ENCODE data around the gene SPATA13.
A peak's percentile ranks its signal among the peaks of the same experiment; 100 is the strongest.
"Not testable (repeated sequence)": the region's sequence is repeated elsewhere in the genome, so short reads cannot be mapped to it uniquely, and the experiment has no call there.

SPATA13 gene

DNA sequence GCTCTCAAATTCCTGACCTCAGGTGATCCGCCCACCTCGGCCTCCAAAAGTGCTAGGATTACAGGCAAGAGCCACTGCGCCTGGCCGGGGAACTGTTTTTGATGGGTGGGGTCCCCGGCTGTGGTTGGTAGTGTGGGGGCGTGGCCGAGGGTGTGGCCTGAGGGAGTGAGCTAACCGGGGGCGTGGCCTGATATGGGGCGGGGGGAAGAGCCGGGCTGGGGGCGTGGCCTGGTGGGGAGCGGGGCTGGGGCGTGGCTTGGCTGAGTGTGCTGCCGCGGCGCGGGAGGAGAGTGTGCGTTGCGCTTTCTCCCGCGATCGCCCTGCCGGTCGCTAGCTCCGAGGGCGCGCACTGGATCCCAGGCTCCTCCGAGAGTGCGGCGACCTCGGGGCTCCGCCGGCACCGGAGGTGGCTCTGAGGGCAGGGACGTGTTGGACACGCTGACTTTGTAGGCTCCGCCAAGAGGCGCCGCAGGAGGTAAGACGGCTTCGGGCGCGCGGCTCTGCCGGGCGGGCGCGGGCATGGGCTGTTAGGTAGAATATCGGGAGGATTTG, at the start of gene SPATA13:
Gene SPATA13 (plus strand): TSS at position 263 of the 552 bp plus-strand sequence. CDS start 62,210 bp downstream, outside the sequence.
- DNase-seq (ENCODE audit: low read depth): peak; percentile 91

DNA sequence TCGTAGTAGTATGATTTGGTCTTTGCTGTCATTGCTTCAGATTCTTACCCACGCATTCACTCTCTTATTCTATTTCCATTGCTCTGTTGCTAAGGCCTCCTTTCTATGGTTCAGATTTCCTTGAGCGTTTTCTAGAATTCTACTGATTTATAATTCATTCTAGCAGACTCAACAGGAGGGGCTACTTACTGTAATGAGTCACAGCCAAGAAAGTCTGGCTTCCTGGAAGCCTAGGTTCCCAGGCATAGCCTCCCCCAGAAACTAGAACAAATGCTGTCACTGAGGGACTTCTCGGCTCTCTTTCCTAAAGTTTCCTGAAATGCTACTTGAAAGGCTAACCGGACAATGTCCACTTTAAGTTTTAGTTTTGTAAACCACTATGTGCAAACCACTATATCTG, 47.7 kb upstream of the SPATA13 start:
- no peak for DNase-seq (ENCODE audit: low read depth)

DNA sequence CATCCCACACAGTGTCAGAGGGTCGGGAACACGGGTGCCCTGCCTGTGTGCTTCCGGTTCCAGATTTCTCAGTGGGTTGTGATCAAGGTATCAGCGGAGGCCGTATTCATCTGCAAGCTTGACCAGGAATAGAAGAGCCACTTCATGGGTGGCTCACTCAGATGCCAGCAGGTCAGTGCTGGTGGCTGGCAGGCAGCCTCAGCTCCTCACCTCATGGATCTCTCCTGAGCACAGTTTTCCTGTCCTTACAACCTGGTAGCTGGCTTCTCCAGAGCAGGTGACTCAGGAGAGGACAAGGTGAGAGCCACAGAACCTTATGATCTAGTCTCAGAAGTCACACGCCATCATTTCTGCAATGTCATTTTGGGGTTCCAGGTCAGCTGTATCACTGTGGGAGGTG, 44.8 kb upstream of the SPATA13 start:
- DNase-seq (ENCODE audit: low read depth): no peak

DNA sequence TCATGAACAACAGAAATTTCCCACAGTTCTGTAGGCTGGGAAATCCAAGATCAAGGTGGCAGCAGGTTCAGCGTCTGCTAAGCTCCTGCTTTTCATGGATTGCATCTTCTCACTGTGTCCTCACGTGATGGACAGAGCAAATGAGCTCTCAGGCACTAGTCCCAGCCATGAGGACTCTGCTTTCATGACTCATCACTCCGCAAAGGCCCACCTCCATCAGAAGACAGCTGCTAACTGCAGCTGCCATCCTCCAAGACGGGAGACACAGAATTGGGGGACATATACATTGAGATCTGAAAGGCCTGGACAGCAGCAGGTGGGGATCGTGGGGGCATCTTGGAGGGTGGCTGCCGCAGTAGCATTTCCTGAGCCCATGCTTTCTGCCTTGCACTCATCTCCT, 44.4 kb upstream of the SPATA13 start:
- DNase-seq (ENCODE audit: low read depth): no peak

DNA sequence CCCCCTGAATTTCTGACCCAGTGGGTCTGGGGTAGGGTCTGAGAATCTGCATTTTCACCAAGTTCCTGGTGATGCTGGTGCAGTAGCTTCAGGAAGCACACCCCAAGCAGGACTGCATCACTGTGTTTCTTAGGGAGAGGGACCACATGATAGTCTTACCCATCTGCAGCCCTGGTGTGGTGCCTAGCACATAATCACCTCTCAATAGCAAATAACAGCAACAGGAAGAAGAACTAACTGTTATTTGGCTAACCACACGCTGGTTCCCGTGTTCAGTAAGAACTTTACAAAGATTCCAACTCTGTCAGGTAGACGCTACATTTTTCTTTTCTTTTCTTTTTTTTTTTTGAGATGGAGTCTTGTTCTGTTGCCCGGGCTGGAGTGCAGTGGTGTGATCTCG, 41.9 kb upstream of the SPATA13 start:
- DNase-seq (ENCODE audit: low read depth): no peak

DNA sequence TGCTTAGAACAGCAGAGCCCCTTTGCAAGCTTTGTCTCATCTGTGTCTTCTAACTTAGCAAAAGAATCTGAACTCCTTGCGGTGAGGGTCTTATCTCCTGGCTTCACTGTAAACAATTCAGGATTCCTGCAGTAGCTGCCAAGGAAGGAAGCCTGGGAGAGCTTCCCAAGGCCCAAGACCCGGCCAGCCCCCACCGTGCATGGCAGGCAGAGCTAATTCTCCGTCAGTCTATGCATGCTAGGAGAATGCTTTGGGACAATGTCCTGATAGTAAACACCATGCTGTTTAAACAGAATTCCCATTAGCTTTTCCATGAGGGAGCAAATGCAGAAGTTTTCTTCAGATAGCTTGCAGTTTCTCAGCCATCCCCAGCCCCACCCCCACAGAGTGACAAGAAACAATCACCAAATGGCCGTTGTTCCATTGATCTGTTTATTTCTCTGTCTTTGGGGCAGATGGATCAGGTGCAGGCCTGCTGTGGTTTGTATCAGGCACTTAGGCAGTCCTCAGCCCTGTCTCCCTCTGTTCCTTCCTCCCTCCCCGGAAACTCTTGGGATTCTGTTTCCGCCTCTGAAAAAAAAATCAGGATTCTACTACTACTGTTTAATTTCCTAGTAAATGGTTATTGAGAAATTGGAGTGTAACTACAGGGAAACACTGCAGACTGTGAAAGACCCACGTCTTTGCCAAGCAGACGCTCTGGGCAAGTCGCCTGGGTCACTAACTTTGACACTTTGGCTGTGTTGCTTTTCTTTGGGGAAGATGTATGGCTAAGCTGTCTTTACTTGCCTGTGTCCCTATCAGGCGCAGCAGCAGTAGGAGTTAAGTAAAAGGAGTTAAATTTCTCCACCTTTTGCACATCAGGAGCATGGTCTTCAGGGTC, 40.7 kb upstream of the SPATA13 start:
- DNase-seq (ENCODE audit: low read depth): no peak

DNA sequence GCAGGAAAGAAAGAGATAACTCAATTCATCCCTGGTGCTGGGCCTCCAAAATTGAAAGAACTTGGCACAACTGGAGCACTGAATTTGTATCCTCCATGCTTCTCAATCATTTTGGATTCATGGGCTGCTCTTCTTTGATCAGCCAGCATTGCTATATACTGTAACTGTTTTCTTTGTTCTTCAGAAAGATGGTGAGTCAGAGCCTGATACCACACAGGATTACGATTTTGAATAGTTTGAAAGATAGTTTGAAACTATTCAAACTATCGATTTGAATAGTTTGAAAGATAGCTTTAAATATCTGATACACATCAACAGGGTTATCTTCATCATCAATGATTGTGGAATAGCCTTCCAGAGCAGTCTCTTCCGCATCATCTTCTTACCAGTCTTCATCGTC, 38.5 kb upstream of the SPATA13 start:
- not testable (repeated sequence) for DNase-seq (ENCODE audit: low read depth)

DNA sequence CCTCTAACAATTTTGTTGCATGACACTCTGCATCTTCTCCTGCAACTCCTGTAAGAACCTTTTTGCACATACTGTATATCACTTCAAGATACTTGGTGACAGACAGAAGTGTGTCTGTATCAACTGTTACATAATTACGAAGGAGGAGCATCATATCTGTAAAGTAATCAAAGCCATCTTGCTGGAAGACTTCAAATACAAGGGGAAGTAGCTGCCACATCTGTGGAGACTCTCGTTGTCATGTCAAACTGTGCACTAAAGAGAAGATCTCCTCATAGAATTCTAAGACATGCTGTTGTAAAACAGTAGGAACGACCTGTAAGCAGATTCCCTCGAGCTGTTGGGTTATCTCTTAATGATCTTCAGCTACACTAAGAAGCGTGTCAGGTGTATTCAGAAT, 38.0 kb upstream of the SPATA13 start:
- DNase-seq (ENCODE audit: low read depth): no peak

DNA sequence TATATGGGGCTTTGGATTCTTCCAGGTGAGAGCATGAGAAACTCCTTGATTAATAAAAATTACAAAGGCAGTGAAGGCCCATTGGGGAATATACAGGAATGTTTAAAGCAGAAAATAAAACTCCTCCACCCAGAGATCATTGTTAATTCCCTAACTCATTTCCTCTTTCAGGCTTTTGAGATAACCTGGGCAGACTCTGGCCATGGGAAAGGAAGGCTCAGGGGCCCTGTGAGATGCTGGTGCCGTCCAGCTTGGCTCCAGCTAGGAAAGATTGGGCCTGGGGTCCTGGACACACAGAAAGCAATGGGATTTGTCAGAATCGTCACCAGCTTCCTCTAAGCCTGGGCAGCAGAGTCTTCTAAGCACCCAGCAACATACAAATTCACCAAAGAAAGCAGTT, 36.8 kb upstream of the SPATA13 start:
- no peak for DNase-seq (ENCODE audit: low read depth)

DNA sequence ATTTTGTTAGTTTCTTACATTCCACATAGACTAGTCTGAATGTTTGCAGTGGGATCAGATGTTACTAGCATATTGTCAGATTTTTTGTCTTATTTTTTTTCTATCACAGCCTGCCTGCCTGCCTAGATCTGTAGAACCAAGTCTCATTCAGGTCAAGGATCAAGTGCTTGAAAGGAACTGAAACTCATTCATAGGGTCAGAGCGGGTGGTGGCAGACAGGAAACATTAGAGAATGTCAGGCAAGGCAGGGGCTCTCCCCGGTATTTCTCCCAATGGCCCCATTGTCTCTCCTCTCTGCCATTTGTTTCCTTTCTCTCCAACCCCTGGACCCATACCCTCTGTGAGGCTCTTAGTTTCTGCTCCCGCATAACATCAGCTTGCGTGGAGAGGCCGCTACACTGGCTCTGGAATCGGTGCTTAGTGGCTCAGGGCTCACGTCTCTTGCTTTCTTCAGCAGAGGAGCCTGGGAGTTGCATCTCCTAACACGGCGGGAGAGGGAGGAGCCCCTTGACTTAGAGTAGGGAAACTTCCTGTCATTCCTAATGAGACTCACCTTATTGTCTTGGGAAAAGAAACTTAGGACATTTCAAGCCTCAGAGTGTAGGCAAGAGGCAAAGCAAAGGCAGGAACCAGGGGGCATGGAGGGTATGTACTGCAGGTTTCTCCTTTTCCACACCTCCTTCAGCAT, 35.6 kb upstream of the SPATA13 start:
- no peak for DNase-seq (ENCODE audit: low read depth)

DNA sequence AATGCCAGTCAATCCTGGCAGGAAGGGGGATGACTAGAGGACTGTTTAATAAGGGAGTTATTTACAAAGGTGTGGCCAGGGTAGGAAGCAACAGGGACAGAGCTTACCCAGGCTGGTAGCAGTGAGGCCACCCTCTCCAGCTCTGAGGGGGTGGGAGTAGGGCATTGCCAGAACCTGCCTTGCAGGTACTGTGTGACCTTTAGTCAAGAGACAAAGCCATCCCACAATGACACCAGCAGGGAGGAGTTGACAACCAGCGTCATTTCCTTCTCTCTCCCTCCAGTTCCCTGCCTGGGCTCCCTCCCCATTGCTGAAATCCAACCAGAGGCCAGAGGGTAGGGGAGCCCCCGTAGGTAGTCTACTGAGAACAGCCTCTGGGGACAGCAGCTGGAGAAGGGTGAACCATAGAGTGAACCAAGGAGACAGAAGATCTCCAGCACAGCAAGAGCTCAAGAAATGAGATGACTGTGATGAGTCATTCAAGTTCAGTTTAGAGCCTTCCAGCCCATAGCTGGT, 33.3 kb upstream of the SPATA13 start:
- DNase-seq (ENCODE audit: low read depth): peak; percentile 11

DNA sequence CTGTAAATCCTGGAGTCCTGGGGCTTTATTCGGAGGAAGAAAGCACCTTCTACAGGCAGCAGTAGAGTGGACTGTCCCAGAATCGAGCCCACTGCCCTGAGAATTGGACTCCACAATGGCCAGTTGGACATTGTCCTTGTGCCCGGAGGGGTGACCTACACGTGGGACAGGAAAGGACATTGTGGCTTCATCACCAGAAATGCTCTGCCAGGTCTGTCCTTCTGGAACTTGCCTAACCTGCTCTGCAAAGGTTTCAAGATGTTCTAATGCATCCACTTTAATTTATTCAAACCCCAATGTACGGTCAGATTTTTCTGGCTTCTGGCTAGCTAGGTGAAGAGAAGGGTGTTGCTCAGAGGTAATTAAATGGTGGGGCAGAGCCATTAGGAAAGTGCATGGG, 32.4 kb upstream of the SPATA13 start:
- DNase-seq (ENCODE audit: low read depth): no peak

DNA sequence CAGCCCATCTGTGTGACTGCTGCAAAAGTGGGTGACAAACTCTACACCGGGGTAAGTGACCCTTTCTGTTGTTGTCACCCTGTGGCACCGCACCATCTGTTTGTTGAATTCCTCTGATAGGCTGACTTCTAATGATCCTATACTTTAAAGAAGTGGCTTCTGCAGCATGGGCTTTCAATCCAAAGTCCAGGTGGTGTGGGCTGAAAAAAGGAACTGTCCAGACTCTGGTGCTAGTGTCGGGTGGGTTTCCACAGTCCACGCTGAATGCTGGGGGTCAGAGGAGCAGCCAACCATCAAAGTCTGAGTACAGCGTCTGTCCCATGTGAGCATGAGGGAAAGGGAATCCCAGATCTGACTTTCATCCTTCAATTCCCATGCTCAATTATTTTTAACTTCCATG, 31.6 kb upstream of the SPATA13 start:
- no peak for DNase-seq (ENCODE audit: low read depth)

DNA sequence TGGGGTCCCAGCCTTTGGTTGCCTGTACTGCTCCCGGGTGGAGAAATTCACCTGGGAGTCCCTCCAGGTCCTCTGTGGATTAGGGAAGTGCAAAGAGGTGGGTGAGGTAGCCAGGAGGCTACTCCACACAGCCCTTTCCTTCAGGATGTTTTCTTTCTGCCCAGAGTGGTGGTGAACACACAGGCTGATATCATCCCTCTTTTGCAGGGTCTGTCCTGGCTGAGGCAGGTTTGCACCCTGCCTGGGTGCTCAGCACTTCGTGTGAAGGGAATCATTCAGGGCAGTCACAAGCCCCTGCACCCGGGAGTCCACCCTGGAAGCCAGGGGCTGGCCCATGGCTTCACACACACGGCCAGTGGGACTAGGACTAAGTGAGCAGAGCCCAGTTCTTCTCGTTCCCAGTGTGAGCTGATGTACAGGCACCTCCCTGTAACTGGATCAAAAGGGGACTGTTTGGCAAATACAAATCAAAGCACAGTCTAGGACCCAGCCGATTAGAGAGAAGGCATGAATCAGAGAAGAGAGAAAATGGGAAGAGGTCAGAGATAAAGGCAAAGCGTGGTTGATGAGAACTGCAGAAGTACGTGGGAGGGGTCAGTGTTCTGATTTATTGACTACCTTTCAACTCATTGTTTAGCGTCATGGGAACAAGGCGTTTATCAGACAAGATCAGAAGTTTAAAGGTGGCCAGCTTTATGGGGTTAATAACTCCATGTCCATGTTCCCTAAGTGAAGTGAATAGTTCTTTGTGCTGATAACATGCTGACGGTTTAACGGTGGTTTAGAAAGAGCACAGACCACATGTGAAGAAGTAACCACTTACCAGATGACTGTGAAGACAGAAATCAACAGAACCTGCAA, 30.4 kb upstream of the SPATA13 start:
- no peak for DNase-seq (ENCODE audit: low read depth)

DNA sequence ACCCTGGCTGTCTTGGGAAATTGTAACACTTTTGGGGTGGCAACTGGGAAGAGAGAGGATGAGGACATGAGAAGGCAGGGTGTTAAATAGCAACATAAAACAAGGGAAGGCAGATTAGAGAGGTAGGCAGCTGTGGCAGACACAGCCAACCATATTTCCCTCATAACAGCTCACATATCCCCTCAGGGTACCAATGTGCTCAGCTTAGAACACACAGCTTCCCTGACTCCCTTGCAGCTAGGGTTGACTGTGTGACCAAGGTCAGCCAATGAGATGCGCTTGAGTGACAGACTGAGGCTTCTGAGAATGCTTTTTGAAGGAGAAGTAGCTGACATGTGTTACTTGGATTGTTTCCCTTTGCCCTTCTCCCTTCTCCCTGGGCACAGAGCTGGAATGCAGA, 28.8 kb upstream of the SPATA13 start:
- no peak for DNase-seq (ENCODE audit: low read depth)

DNA sequence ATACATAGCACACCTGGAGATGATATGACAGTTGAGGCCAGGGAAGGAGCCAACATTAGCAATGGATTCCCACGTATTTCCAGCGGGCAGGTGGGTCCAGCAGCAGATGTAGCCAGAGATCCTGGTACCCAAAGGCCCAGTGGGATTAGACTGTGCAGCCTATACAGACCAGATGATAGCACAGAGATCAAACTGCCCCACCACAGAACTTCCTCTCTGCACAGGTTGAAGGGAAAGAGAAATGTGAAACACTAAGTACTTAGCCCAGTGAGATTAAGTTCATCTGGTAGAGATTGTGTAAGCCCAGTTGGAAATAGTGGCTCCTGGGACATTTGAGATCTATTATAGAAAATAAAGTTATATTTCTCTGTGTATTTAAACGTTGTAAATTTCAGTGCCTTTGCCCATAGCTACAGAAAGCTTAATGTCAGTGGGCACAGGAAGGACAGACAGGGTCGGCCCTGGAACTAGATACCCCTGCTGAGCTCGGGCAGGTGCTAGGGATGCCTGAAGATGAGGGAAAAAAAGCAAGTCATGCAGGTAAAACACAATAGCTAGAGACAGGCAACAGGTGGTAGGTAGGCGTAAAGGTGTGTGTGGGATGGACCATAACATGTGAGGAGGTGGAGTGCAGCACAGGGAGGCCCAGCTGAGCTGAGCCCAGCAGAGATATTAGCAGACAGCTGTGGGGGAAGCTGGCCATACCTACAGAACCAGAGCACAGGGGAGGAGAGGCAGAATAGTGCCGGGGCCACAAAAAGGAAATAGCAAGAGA, 27.3 kb upstream of the SPATA13 start:
- no peak for DNase-seq (ENCODE audit: low read depth)

DNA sequence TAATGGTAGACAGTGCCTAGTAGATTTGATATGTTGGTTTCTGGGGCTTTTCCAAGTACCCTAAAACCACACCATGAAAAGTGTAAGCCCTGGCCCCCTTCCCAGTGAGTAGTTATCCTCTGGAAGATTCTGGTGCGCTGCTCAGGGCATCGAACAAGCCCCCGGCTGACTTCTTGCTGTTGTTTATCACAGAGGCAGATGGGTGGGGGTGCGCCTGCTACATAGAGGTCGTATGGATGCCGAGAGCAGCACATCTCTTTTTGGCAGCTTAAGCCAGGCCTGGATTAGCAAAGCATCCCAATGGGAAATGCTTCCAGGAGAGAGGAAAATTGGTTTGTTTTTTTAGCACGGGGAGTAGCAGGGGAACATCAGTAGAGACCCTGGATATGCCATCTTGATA, 26.3 kb upstream of the SPATA13 start:
- no peak for DNase-seq (ENCODE audit: low read depth)

DNA sequence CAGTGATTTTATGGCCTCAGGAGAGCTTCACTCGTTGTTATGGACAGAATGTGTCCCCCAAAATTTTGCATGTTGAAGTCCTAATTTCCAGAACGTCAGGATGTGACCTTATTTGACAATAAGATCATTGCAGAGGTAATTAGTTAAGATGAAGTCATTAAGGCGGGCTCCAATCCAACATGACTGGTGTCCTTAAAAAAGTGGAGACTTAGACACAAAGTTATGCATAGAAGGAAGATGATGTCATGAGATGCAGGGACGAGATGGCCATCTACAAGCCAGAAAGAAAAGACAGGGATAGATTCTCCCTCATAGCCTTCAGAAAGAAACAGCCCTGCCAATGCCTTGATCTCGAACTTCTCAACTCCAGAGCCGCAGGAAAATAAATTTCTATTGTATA, 25.8 kb upstream of the SPATA13 start:
- DNase-seq (ENCODE audit: low read depth): no peak

DNA sequence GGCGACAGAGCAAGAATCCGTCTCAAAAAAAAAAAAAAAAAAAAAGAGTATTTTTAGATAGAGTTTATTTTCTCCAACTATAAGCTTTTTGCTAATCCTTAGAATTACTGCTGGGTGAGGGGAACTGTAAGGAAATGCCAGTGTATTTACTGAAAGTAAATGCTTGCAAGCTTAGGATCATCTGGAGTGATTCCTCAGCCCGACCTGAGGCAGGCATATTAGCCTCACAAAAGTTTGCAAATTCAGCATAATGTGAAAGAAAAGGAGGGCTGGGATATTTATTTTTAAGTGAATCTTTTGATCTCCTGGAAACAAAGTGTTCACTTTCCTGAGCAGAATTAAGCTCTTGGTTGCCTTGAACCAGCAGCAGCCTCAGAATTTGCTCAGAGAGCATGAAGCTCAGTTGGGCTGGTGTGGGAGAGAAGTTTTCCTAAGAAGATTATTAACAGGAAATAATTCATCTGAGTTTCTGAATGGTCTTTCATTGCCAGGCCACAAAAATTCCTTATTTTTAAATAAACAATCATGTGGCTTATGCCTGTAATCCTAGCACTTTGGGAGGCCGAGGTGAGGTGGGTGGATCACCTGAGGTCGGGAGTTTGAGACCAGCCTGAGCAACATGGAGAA, 24.7 kb upstream of the SPATA13 start:
- DNase-seq (ENCODE audit: low read depth): no peak

DNA sequence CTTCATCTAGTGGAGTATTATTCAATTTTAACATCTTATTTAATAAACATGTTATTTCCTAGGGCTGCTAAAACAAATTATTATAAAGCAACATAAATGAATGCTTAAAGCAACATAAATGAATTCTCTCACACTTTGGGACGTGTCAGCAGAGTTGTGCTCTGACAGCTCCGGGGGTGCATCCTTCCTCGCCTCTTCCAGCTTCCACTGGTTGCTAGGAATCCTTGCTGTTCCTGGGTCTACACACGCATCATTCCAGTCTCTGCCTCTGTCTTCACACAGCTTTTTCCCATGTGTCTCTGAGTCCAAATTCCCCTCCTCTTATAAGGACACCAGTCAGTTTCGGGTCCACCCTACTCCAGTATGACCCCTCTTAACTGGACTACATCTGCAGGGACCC, 21.6 kb upstream of the SPATA13 start:
- no peak for DNase-seq (ENCODE audit: low read depth)
